Limb (tissue), 2 donors: ENCODE data around the gene CIART.
"Not testable (repeated sequence)": the region's sequence is repeated elsewhere in the genome, so short reads cannot be mapped to it uniquely, and the experiment has no call there.

ENCODE experiments used
- DNase-seq, 2 donors: peaks; one replicate each; pipeline ENCODE4 v3.0.0-alpha.2; 2016; ENCODE audit errors: extremely low spot score in 2 of 2

The CIART gene

DNA sequence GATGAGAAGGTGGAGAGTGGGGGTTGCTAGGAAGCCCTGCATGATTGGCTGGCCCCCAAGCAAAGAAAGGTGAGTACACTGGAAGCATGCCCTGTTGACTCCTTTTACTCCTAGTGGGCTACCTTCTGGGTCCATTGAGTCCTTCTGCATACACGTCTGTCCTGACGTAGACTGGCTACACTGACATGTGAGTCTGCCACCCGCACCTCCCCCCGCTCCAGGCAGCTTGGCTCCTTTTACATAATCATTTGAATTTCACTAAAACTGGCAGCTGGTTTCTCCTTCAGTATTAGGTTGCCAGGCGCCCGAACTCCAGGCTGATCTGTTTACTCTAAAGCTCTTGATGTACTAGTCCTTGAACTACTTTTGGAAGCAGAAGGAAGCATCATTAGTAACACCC, 20.0 kb downstream of the CIART start:
- DNase-seq, result no peak

DNA sequence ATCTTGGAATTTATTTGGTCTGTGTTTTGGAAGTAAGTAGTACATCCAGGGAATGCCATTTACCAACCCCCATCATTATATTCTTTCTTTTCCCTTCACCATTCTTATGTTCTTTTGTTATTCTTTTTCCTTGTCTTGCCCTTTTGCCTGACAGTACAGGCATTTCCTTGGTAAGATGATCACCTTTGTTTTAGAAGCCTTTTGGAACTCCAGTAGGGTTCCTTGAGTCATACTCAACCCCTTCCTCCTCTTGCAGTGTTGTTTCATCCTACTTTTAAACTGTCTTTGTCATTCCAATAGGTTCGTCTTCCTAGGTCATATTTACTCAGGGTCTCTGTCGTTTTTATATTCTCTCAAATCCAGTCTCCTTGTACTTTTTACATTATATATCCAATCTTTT, 20.5 kb downstream of the CIART start:
- no peak for DNase-seq

GRCh38 chr1:150308585-150308984, 26.2 kb downstream of the CIART start:
- not testable (repeated sequence) for DNase-seq

DNA sequence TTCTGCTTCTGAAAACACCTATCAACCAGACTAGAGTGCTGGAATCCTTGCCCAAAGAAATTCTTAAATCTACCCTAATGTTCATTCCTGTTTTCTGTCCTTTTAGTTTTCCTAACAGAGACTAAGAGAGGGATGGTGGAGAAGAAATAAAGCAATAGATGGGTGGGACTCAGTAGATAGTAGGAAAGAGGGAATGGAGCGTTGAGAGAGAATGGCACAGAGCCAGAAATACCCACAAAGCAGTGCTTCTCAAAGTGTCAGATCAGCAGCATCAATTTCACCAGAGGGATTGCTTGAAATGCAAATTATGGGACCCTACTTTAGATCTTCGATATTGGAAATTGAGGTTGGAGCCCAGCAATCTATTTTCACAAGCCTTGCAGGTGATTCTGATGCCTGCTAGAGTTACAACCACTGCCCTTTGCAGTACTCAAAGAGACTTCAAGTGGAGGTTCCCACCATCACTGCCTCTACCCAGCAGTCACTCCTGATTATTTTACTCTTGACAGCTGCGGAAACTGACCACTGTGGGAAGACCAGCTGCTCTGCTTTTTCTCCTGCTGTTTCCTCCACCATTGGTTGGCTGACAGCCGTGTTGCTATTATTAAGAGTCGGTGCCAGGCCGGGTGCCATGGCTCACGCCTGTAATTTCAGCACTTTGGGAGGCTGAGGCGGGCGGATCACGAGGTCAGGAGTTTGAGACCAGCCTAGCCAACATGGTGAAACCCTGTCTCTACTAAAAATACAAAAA, 27.6 kb downstream of the CIART start:
- peak; percentile 32 to 43 for DNase-seq

GRCh38 chr1:150311762-150312161, 29.4 kb downstream of the CIART start:
- DNase-seq, result no peak

- not testable (repeated sequence) for DNase-seq
Observed at GRCh38 chr1:150314691-150315090, 32.3 kb downstream of the CIART start.

DNA sequence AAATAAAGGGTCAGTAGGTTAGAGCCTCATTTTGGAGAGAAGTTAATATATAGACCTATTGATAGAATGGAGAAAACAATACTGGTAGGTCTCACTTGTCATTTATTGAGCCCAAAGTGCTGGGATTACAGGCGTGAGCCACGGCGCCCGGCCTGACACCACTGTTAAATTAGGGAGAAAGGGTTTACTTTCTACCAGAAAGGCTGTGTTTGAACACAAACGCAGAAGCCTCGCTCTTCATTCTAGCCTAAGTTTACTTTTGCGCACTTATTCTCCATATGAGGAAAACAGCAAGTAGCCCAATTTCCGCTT, 38.3 kb downstream of the CIART start:
- no peak for DNase-seq

DNA sequence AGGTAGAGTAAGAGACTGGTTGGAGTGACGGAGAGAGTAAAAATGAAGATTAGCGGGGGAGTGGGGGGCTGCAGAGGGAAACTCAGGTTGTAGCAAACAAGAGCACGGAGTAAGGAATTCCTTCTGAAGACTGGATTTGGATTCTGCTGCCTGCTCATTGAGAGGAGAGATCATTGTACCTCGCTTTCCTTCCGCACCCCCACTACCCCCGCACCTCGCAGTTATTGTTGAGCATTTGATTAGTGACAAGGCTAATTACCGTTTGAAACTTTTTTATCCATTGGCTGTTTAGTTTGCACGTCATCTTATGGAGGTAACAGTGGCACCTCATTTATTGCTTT, 39.4 kb downstream of the CIART start:
- no peak for DNase-seq

GRCh38 chr1:150322310-150322709, 40.0 kb downstream of the CIART start:
- no peak for DNase-seq

DNA sequence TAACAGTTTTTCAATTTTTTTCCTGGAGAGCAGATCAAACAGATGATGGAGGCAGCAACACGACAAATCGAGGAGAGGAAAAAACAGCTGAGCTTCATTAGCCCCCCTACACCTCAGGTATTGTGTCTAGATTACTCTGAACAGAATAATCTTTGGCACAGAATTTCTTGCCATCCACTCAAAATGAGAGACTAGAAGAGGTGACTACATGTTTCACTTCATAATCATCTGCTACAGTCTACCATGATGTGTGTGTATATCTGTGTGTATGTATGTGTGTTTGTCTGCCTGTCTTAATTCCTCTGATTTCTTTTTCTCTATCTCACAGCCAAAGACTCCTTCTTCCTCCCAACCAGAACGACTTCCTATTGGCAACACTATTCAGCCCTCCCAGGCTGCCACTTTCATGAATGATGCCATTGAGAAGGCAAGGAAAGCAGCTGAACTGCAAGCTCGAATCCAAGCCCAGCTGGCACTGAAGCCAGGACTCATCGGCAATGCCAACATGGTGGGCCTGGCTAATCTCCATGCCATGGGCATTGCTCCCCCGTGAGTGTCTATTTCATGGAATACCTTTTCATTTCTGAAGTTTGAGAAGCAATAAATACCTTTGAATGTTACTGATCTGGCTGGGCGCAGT, 50.4 kb downstream of the CIART start:
- no peak for DNase-seq
